ENCODE measurements around the gene CCR2.
"Not testable (repeated sequence)": the region's sequence is repeated elsewhere in the genome, so short reads cannot be mapped to it uniquely, and the experiment has no call there.

The CCR2 gene

GRCh38 chr3:46353647-46354410 is at the start of gene CCR2:
TSS of gene CCR2 (plus strand) at chr3:46354111. CDS start at chr3:46357528, 3,417 bp downstream.
- no peak for DNase-seq (ENCODE audit: low read depth in 2 of 2, low spot score in 1 of 2)

- no peak for DNase-seq (ENCODE audit: low read depth in 2 of 2, low spot score in 1 of 2)
Observed at GRCh38 chr3:46304739-46305138, 49.2 kb upstream of the CCR2 start.

- DNase-seq (ENCODE audit: low read depth in 2 of 2, low spot score in 1 of 2) = no peak
Observed at GRCh38 chr3:46312991-46313390, 40.9 kb upstream of the CCR2 start.

GRCh38 chr3:46314517-46314916 is 39.4 kb upstream of the CCR2 start:
- no peak for DNase-seq (ENCODE audit: low read depth in 2 of 2, low spot score in 1 of 2)

GRCh38 chr3:46316206-46316605 is 37.7 kb upstream of the CCR2 start:
- no peak for DNase-seq (ENCODE audit: low read depth in 2 of 2, low spot score in 1 of 2)

GRCh38 chr3:46318207-46318927 is 35.5 kb upstream of the CCR2 start:
- DNase-seq (ENCODE audit: low read depth in 2 of 2, low spot score in 1 of 2) = no peak

- DNase-seq (ENCODE audit: low read depth in 2 of 2, low spot score in 1 of 2) = no peak
Observed at GRCh38 chr3:46321461-46322104, 32.3 kb upstream of the CCR2 start.

- no peak for DNase-seq (ENCODE audit: low read depth in 2 of 2, low spot score in 1 of 2)
Observed at GRCh38 chr3:46324036-46324435, 29.9 kb upstream of the CCR2 start.

GRCh38 chr3:46325645-46326300 is 28.1 kb upstream of the CCR2 start:
- no peak for DNase-seq (ENCODE audit: low read depth in 2 of 2, low spot score in 1 of 2)

- DNase-seq (ENCODE audit: low read depth in 2 of 2, low spot score in 1 of 2) = not testable (repeated sequence)
Observed at GRCh38 chr3:46330676-46331075, 23.2 kb upstream of the CCR2 start.

GRCh38 chr3:46334741-46335478 is 19.0 kb upstream of the CCR2 start:
- no peak for DNase-seq (ENCODE audit: low read depth in 2 of 2, low spot score in 1 of 2)

- no peak for DNase-seq (ENCODE audit: low read depth in 2 of 2, low spot score in 1 of 2)
Observed at GRCh38 chr3:46335541-46335940, 18.4 kb upstream of the CCR2 start.

- DNase-seq (ENCODE audit: low read depth in 2 of 2, low spot score in 1 of 2) = no peak
Observed at GRCh38 chr3:46337911-46338310, 16.0 kb upstream of the CCR2 start.

GRCh38 chr3:46338840-46339239 is 15.1 kb upstream of the CCR2 start:
- DNase-seq (ENCODE audit: low read depth in 2 of 2, low spot score in 1 of 2) = no peak

GRCh38 chr3:46344476-46344875 is 9.4 kb upstream of the CCR2 start:
- DNase-seq (ENCODE audit: low read depth in 2 of 2, low spot score in 1 of 2) = no peak

GRCh38 chr3:46348823-46349482 is 5.0 kb upstream of the CCR2 start:
- no peak for DNase-seq (ENCODE audit: low read depth in 2 of 2, low spot score in 1 of 2)

- no peak for DNase-seq (ENCODE audit: low read depth in 2 of 2, low spot score in 1 of 2)
Observed at GRCh38 chr3:46349484-46350261, 4.2 kb upstream of the CCR2 start.

- no peak for DNase-seq (ENCODE audit: low read depth in 2 of 2, low spot score in 1 of 2)
Observed at GRCh38 chr3:46350262-46350565, 3.7 kb upstream of the CCR2 start.

- no peak for DNase-seq (ENCODE audit: low read depth in 2 of 2, low spot score in 1 of 2)
Observed at GRCh38 chr3:46351646-46352045, 2.3 kb upstream of the CCR2 start.

- no peak for DNase-seq (ENCODE audit: low read depth in 2 of 2, low spot score in 1 of 2)
Observed at GRCh38 chr3:46353090-46353489, 821 bp upstream of the CCR2 start.
